Measurements from ENCODE around the gene LDHAL6B.

DNA sequence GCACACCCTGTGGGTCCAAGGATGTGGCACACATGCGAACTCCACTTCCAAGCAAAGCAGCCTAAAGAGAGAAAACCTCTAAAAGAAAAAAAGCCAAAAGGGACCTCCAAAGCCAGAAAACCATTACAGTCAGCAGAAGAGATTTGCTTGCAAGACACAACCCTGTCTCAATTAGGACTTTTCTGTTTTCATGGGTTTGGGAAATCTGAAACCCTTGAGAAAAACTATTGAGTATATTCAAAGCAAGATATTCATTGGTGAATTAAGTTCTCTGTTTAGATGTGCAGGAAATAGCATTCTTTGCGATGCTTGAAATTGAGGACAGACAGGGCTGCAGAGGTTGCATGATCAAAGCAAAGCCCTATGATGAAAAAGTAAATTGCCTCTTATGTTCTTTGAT, 10.2 kb upstream of the LDHAL6B start:
- TF ChIP-seq, protein P1, sequence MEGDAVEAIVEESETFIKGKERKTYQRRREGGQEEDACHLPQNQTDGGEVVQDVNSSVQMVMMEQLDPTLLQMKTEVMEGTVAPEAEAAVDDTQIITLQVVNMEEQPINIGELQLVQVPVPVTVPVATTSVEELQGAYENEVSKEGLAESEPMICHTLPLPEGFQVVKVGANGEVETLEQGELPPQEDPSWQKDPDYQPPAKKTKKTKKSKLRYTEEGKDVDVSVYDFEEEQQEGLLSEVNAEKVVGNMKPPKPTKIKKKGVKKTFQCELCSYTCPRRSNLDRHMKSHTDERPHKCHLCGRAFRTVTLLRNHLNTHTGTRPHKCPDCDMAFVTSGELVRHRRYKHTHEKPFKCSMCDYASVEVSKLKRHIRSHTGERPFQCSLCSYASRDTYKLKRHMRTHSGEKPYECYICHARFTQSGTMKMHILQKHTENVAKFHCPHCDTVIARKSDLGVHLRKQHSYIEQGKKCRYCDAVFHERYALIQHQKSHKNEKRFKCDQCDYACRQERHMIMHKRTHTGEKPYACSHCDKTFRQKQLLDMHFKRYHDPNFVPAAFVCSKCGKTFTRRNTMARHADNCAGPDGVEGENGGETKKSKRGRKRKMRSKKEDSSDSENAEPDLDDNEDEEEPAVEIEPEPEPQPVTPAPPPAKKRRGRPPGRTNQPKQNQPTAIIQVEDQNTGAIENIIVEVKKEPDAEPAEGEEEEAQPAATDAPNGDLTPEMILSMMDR (IDR thresholded peaks at IDR 0.05; ENCODE audit: insufficient read depth, low read depth, low read length): no peak
- no peak for TF ChIP-seq EZH2 (IDR thresholded peaks at IDR 0.05; ENCODE audit: insufficient read depth, low read length)
